Keratinocyte (primary cell): ENCODE data around the gene A2M. TPM values are rescaled to one million over a fixed set of nuclear protein-coding genes. Genes with fewer than 3 reads are reported as not detected.

Experiments used
- DNase-seq: peaks from one replicate; pipeline ENCODE4 v3.0.0-alpha.2; 2011; ENCODE audit warnings: low read depth, missing footprints, low spot score
- FAIRE-seq: peaks from 2 replicates; lab custom pipeline; 2011; peaks lifted over from hg19 to GRCh38; lab: Jason Lieb, UNC
- H2AFZ ChIP-seq: 2 replicates; pipeline ENCODE4 v1.6.0; 2012; ENCODE audit warnings: low read length, control low read depth, inconsistent platforms; ENCODE audit not compliant: control insufficient read depth
- H3K27ac ChIP-seq: 2 replicates; pipeline ENCODE4 v1.5.1; 2011; ENCODE audit warnings: low read length; ENCODE audit not compliant: control insufficient read depth, insufficient read depth
- H3K27me3 ChIP-seq: 3 replicates; pipeline ENCODE4 v1.6.0; 2011; ENCODE audit warnings: low read length; ENCODE audit not compliant: control insufficient read depth, insufficient read depth; ENCODE audit errors: extremely low read depth
- H3K36me3 ChIP-seq, 2 experiments: 2 replicates in 1 of 2; 3 replicates in 1 of 2; pipeline ENCODE4 v1.5.1; 2011; ENCODE audit warnings: low read length in 2 of 2, mild to moderate bottlenecking in 1 of 2; ENCODE audit not compliant: control insufficient read depth in 2 of 2, insufficient read depth in 2 of 2; ENCODE audit errors: extremely low read depth in 1 of 2
- H3K4me1 ChIP-seq: 3 replicates; pipeline ENCODE4 v1.5.1; 2011; ENCODE audit warnings: low read length; ENCODE audit not compliant: control insufficient read depth, insufficient read depth; ENCODE audit errors: extremely low read depth
- H3K4me2 ChIP-seq: 3 replicates; pipeline ENCODE4 v1.6.0; 2011; ENCODE audit warnings: low read depth, low read length; ENCODE audit not compliant: control insufficient read depth, insufficient read depth; ENCODE audit errors: extremely low read depth
- H3K4me3 ChIP-seq, 3 experiments: fragments of 200-600 bp in 1 of 3; sonication (generic) in 1 of 3; 2 replicates in 2 of 3; 3 replicates in 1 of 3; pipeline ENCODE4 v1.5.1; 2011 to 2016; ENCODE audit warnings: low read length in 3 of 3, mild to moderate bottlenecking in 3 of 3, control low read depth in 2 of 3, inconsistent platforms in 1 of 3, low read depth in 1 of 3, mixed read lengths in 1 of 3, mixed run types in 1 of 3, moderate library complexity in 1 of 3; ENCODE audit not compliant: control insufficient read depth in 2 of 3, insufficient read depth in 2 of 3; ENCODE audit errors: extremely low read depth in 1 of 3
- H3K79me2 ChIP-seq: 2 replicates; pipeline ENCODE4 v1.6.0; 2012; ENCODE audit warnings: low read length; ENCODE audit not compliant: control insufficient read depth, insufficient read depth
- H3K9ac ChIP-seq: 3 replicates; pipeline ENCODE4 v1.6.0; 2011; ENCODE audit warnings: low read length; ENCODE audit not compliant: control insufficient read depth, insufficient read depth; ENCODE audit errors: extremely low read depth
- H3K9me1 ChIP-seq: 3 replicates; pipeline ENCODE4 v1.6.0; 2011; ENCODE audit warnings: low read length; ENCODE audit not compliant: control insufficient read depth, insufficient read depth; ENCODE audit errors: extremely low read depth
- H3K9me3 ChIP-seq: 2 replicates; pipeline ENCODE4 v1.5.1; 2012; ENCODE audit warnings: low read depth, low read length; ENCODE audit not compliant: control insufficient read depth
- H4K20me1 ChIP-seq: 3 replicates; pipeline ENCODE4 v1.6.0; 2011; ENCODE audit warnings: low read length; ENCODE audit not compliant: control insufficient read depth, insufficient read depth; ENCODE audit errors: extremely low read depth
- CTCF ChIP-seq, 3 experiments: IDR thresholded peaks in 1 of 3; conservative IDR thresholded peaks in 1 of 3; optimal IDR thresholded peaks in 1 of 3; 2 replicates in 2 of 3; 3 replicates in 1 of 3; pipeline versions ENCODE3 to v1.5.1; 2011; ENCODE audit warnings: low read length in 3 of 3, mild to moderate bottlenecking in 3 of 3, moderate library complexity in 2 of 3, control low read depth in 1 of 3, inconsistent platforms in 1 of 3; ENCODE audit not compliant: insufficient read depth in 2 of 3; ENCODE audit errors: extremely low read depth in 1 of 3
- EZH2 ChIP-seq: IDR thresholded peaks from one replicate; pipeline ENCODE4 v1.6.1; 2012; ENCODE audit warnings: inconsistent platforms, mild to moderate bottlenecking, low read length, moderate library complexity
- dilution Hi-C: fragments of 300-500 bp; cut with MboI; formaldehyde crosslinking; loops from one replicate; pipeline ENCODE4 v1.7.0; 2020; ENCODE audit warnings: low sequenced_read_pairs; ENCODE audit not compliant: extremely low pct_ligation_motif_present
- polyA plus RNA-seq, 5 experiments: library from polyadenylated mRNA; depleted of rRNA in 3 of 5; stranded (reverse) in 3 of 5; stranded (forward) in 1 of 5; unstranded in 1 of 5; fragments of >200 nt; gene quantifications; 1 replicate in 1 of 5; 2 replicates in 3 of 5; 3 replicates in 1 of 5; pipeline versions ENCODE4 v1.2.1 to v1.2.3, GENCODE V29; 2011 to 2012; ENCODE audit warnings: missing spikeins in 2 of 5, low read depth in 1 of 5, low replicate concordance in 1 of 5

A2M gene
- polyA plus RNA-seq, 1 donor (not counting 4 experiments of a cell fraction or from before 2014, with no cell fraction given), result 0.49 TPM

- H3K4me3 ChIP-seq, result no peak overlapping the region
- no peaks in the 10 kb centered on the region for H4K20me1 ChIP-seq
- H3K36me3 ChIP-seq, result no peaks in the 10 kb centered on the region
- H3K9me1 ChIP-seq, result no peaks in the 10 kb centered on the region
- no peak overlapping the region for H3K4me2 ChIP-seq
- H3K9ac ChIP-seq, result no peak overlapping the region
- dilution Hi-C loops, result no loop called here
- TF ChIP-seq EZH2, result no peak
- no peak for TF ChIP-seq CTCF (optimal IDR thresholded peaks at IDR 0.05 in 1 of 3, IDR thresholded peaks at IDR 0.05 in 1 of 3, conservative IDR thresholded peaks at IDR 0.05 in 1 of 3; ENCODE audit: extremely low read depth in 1 of 3, insufficient read depth in 2 of 3, low read length in 3 of 3)
- no peak overlapping the region for H2AFZ ChIP-seq
- FAIRE-seq (no peak), DNase-seq (no peak)
- peaks cover 4% of the 10 kb centered on the region for H3K27me3 ChIP-seq
- H3K4me1 ChIP-seq, result no peaks in the 10 kb centered on the region
- no peaks in the 10 kb centered on the region for H3K9me3 ChIP-seq
- no peaks in the 10 kb centered on the region for H3K79me2 ChIP-seq
- H3K27ac ChIP-seq, result no peak overlapping the region
These were observed 29.0 kb upstream of the A2M start for GRCh38 chr12:9144730-9145106.

- Histone ChIP-seq H3K4me2 (no peak overlapping the region), H3K9me1 (no peaks in the 10 kb centered on the region), H4K20me1 (no peaks in the 10 kb centered on the region), H3K4me1 (no peaks in the 10 kb centered on the region), H3K36me3 (no peaks in the 10 kb centered on the region), H3K4me3 (no peak overlapping the region), H3K9ac (no peak overlapping the region), H3K27me3 (peaks cover 4% of the 10 kb centered on the region), H2AFZ (no peak overlapping the region), H3K9me3 (no peaks in the 10 kb centered on the region), H3K79me2 (no peaks in the 10 kb centered on the region), H3K27ac (no peak overlapping the region)
- TF ChIP-seq CTCF (optimal IDR thresholded peaks at IDR 0.05 in 1 of 3, IDR thresholded peaks at IDR 0.05 in 1 of 3, conservative IDR thresholded peaks at IDR 0.05 in 1 of 3; ENCODE audit: extremely low read depth in 1 of 3, insufficient read depth in 2 of 3, low read length in 3 of 3), result no peak
- no peak for TF ChIP-seq EZH2
- dilution Hi-C loops, result no loop called here
- DNase-seq, result no peak
- no peak for FAIRE-seq
These were observed 28.4 kb upstream of the A2M start for GRCh38 chr12:9143929-9144729.
